Kidney glomerular epithelial cell (primary cell): ENCODE data around the gene CELA3A.
A peak's percentile ranks its signal among the peaks of the same experiment; 100 is the strongest.
"Not testable (repeated sequence)": the region's sequence is repeated elsewhere in the genome, so short reads cannot be mapped to it uniquely, and the experiment has no call there.

Experiments used
- DNase-seq: peaks from one replicate; lab custom pipeline; 2025; lab: John Stamatoyannopoulos, UW

CELA3A gene

GRCh38 chr1:21982122-21982521, 19.3 kb upstream of the CELA3A start:
- DNase-seq, result not testable (repeated sequence)

GRCh38 chr1:21983539-21983938, 17.9 kb upstream of the CELA3A start:
- not testable (repeated sequence) for DNase-seq

- not testable (repeated sequence) for DNase-seq
Measured at GRCh38 chr1:21985893-21986292, 15.6 kb upstream of the CELA3A start.

GRCh38 chr1:21986386-21986785, 15.1 kb upstream of the CELA3A start:
- DNase-seq, result not testable (repeated sequence)

- not testable (repeated sequence) for DNase-seq
Measured at GRCh38 chr1:21989672-21990393, 11.6 kb upstream of the CELA3A start.

- DNase-seq, result not testable (repeated sequence)
Measured at GRCh38 chr1:21992186-21992585, 9.3 kb upstream of the CELA3A start.

- DNase-seq, result not testable (repeated sequence)
Measured at GRCh38 chr1:21994716-21995115, 6.7 kb upstream of the CELA3A start.

- DNase-seq, result not testable (repeated sequence)
Measured at GRCh38 chr1:21996663-21996970, 4.8 kb upstream of the CELA3A start.

GRCh38 chr1:21997891-21998623, 3.4 kb upstream of the CELA3A start:
- peak; percentile 49 for DNase-seq

- DNase-seq, result not testable (repeated sequence)
Measured at GRCh38 chr1:21998624-21999294, 2.7 kb upstream of the CELA3A start.

- DNase-seq, result not testable (repeated sequence)
Measured at GRCh38 chr1:21999645-22000044, 1.8 kb upstream of the CELA3A start.

GRCh38 chr1:22002461-22002860, 1.0 kb downstream of the CELA3A start:
- DNase-seq, result not testable (repeated sequence)

GRCh38 chr1:22002875-22003274, 1.4 kb downstream of the CELA3A start:
- not testable (repeated sequence) for DNase-seq

GRCh38 chr1:22003959-22004358, 2.5 kb downstream of the CELA3A start:
- not testable (repeated sequence) for DNase-seq

GRCh38 chr1:22005261-22006149, 4.0 kb downstream of the CELA3A start:
- DNase-seq, result peak; percentile 26

- DNase-seq, result not testable (repeated sequence)
Measured at GRCh38 chr1:22006736-22007135, 5.3 kb downstream of the CELA3A start.

GRCh38 chr1:22007262-22007661, 5.8 kb downstream of the CELA3A start:
- not testable (repeated sequence) for DNase-seq

GRCh38 chr1:22009566-22009965, 8.1 kb downstream of the CELA3A start:
- DNase-seq, result not testable (repeated sequence)

- not testable (repeated sequence) for DNase-seq
Measured at GRCh38 chr1:22012752-22013151, 11.3 kb downstream of the CELA3A start.

- not testable (repeated sequence) for DNase-seq
Measured at GRCh38 chr1:22014575-22015206, 13.2 kb downstream of the CELA3A start.
